ENCODE results near the gene CTNNA1.

CTNNA1 gene

DNA sequence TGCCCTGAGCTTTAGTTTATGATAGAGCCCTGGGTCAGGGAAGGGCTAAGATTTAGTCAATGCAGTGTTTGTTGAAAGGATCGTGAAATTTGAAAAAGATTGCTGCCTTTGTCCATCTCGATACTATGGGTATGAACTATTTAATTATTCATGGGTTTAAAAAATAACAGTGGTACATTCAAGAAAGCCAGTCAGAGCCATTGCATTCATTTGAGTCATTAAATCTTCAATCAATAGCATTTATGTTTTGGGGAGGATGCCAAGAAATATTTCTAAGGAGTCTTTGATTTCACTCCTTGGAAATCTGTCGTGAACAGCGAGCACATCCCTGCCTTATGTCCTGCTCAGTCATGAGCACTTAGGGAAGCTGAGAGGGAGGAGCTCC, 176.3 kb downstream of the CTNNA1 start:
- H3K9me3 ChIP-seq: no peaks in the 10 kb centered on the region
- TF ChIP-seq, protein P1, sequence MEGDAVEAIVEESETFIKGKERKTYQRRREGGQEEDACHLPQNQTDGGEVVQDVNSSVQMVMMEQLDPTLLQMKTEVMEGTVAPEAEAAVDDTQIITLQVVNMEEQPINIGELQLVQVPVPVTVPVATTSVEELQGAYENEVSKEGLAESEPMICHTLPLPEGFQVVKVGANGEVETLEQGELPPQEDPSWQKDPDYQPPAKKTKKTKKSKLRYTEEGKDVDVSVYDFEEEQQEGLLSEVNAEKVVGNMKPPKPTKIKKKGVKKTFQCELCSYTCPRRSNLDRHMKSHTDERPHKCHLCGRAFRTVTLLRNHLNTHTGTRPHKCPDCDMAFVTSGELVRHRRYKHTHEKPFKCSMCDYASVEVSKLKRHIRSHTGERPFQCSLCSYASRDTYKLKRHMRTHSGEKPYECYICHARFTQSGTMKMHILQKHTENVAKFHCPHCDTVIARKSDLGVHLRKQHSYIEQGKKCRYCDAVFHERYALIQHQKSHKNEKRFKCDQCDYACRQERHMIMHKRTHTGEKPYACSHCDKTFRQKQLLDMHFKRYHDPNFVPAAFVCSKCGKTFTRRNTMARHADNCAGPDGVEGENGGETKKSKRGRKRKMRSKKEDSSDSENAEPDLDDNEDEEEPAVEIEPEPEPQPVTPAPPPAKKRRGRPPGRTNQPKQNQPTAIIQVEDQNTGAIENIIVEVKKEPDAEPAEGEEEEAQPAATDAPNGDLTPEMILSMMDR (IDR thresholded peaks at IDR 0.05): no peak

DNA sequence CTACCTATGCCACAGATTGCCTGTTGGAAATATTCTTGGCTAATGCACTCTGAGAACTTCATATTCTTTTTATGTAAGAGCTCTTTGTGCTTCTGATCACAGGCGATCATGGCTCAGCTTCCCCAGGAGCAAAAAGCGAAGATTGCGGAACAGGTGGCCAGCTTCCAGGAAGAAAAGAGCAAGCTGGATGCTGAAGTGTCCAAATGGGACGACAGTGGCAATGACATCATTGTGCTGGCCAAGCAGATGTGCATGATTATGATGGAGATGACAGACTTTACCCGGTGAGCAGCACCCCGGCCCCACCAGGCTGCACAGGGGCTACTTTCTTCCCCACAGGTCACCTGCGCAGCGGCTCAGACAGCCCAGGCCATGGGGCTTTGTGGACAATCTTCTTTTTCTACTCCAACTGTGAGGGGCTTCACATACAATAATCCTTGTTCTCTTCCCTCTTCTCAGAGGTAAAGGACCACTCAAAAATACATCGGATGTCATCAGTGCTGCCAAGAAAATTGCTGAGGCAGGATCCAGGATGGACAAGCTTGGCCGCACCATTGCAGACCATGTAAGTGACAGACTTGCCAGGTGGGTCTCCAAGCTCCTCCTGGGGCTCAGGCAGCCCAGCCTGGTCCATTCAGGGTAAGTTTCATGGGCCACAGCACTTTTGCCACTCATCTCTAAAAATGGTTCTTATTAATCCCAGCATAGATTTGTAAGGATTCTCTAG, 177.3 kb downstream of the CTNNA1 start:
- TF ChIP-seq, protein P1 (IDR thresholded peaks at IDR 0.05): no peak
- peaks cover 76% of the 10 kb centered on the region for H3K36me3 ChIP-seq
- no peak overlapping the region for H3K4me3 ChIP-seq (ENCODE audit: low read depth in 1 of 2, low read length in 1 of 2)
- H3K27ac ChIP-seq: no peak overlapping the region
- H3K27me3 ChIP-seq: no peaks in the 10 kb centered on the region
- H3K9me3 ChIP-seq: no peaks in the 10 kb centered on the region
- H3K4me1 ChIP-seq (ENCODE audit: control insufficient read depth in 1 of 2, insufficient read depth in 1 of 2, low read depth in 1 of 2, low read length in 1 of 2): no peaks in the 10 kb centered on the region

More for the DNA sequence above, 176.3 kb downstream of the CTNNA1 start:
- no peak overlapping the region for H3K4me3 ChIP-seq (ENCODE audit: low read depth in 1 of 2, low read length in 1 of 2)
- H3K27me3 ChIP-seq: no peaks in the 10 kb centered on the region
- no peak overlapping the region for H3K27ac ChIP-seq
- H3K4me1 ChIP-seq (ENCODE audit: control insufficient read depth in 1 of 2, insufficient read depth in 1 of 2, low read depth in 1 of 2, low read length in 1 of 2): no peaks in the 10 kb centered on the region
- peaks cover 71% of the 10 kb centered on the region for H3K36me3 ChIP-seq

DNA sequence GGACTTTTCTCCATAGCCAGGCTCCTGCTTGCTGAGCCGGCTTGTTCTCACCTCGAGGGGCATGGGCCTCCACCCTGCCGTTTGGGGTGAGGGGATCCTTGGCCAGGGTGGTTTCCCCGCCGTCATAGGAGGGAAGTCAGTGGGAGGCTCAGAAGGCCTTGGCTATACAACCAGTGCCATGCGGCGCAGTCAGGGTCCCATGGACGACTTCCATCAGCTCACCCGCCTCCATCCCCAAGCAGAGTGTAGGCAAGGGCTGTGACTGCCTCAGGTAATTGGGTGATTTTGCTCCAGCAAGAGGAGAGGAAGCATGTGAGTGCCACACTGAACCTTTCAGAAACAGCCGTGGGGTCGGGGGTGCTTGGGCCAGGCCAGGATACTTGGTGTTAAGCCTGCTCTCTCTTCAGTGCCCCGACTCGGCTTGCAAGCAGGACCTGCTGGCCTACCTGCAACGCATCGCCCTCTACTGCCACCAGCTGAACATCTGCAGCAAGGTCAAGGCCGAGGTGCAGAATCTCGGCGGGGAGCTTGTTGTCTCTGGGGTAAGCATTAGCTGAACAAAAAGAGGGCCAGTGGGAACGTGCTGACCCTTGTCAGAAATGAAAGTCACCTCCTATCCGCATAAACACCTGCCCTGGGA, 179.1 kb downstream of the CTNNA1 start:
- Histone ChIP-seq H3K36me3 (peaks cover 61% of the 10 kb centered on the region), H3K4me3 (ENCODE audit: low read depth in 1 of 2, low read length in 1 of 2) (no peak overlapping the region), H3K27me3 (no peaks in the 10 kb centered on the region), H3K27ac (no peak overlapping the region), H3K9me3 (no peaks in the 10 kb centered on the region), H3K4me1 (ENCODE audit: control insufficient read depth in 1 of 2, insufficient read depth in 1 of 2, low read depth in 1 of 2, low read length in 1 of 2) (no peaks in the 10 kb centered on the region)
- TF ChIP-seq, protein P1 (IDR thresholded peaks at IDR 0.05): no peak

DNA sequence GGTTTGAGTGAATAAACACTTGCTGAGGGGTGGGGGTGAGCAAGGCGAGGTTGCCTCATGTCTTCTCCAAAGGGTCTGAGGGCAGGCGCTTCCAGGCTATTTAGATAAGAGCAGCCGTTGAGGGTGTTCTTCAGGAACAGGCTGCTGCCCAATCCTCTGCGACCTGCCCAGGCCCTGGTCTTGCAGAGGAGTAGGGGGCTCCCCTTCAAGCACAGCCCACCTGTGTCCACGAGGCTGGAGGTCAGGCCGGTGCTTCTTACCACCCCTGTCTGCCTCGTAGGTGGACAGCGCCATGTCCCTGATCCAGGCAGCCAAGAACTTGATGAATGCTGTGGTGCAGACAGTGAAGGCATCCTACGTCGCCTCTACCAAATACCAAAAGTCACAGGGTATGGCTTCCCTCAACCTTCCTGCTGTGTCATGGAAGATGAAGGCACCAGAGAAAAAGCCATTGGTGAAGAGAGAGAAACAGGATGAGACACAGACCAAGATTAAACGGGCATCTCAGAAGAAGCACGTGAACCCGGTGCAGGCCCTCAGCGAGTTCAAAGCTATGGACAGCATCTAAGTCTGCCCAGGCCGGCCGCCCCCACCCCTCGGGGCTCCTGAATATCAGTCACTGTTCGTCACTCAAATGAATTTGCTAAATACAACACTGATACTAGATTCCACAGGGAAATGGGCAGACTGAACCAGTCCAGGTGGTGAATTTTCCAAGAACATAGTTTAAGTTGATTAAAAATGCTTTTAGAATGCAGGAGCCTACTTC, 180.5 kb downstream of the CTNNA1 start:
- H3K4me3 ChIP-seq (ENCODE audit: low read depth in 1 of 2, low read length in 1 of 2): no peak overlapping the region
- H3K9me3 ChIP-seq: no peaks in the 10 kb centered on the region
- H3K27me3 ChIP-seq: no peaks in the 10 kb centered on the region
- TF ChIP-seq, protein P1 (IDR thresholded peaks at IDR 0.05): no peak
- H3K27ac ChIP-seq: no peak overlapping the region
- no peaks in the 10 kb centered on the region for H3K4me1 ChIP-seq (ENCODE audit: control insufficient read depth in 1 of 2, insufficient read depth in 1 of 2, low read depth in 1 of 2, low read length in 1 of 2)
- H3K36me3 ChIP-seq: peaks cover 55% of the 10 kb centered on the region

DNA sequence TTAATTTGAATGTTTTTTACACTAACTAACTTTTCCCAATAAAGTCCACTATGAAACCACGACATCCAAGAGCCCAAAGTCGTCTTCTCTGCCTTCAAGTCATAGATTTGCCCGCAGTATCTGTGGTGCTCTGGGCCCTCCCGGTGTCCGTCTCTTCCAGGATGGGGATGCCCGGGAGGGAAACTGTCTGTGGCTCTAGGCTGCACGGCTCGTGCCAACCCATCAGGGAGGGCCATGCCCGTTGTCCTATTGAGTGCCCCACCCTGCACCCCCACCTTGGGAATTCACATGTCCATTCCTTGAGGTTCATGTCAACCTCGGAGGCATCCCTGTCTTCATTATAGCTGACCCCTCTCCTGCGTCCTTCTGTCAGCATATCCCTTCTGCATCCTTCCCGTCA, 181.7 kb downstream of the CTNNA1 start:
- no peak overlapping the region for H3K4me3 ChIP-seq (ENCODE audit: low read depth in 1 of 2, low read length in 1 of 2)
- no peak overlapping the region for H3K27ac ChIP-seq
- H3K27me3 ChIP-seq: no peaks in the 10 kb centered on the region
- TF ChIP-seq, protein P1 (IDR thresholded peaks at IDR 0.05): no peak
- H3K4me1 ChIP-seq (ENCODE audit: control insufficient read depth in 1 of 2, insufficient read depth in 1 of 2, low read depth in 1 of 2, low read length in 1 of 2): no peaks in the 10 kb centered on the region
- no peaks in the 10 kb centered on the region for H3K9me3 ChIP-seq
- peaks cover 55% of the 10 kb centered on the region for H3K36me3 ChIP-seq
